ENCODE results near the gene TTC31. TPM values are rescaled to one million over a fixed set of nuclear protein-coding genes. Genes with fewer than 3 reads are reported as not detected.

TTC31 gene
- total RNA-seq, 1 experiment from 2014 or later = 38.7 TPM

- ChIA-PET CTCF (no interaction called here), POLR2A (interaction anchor here (0.6 kb wide), 1 partner anchor 343 kb away, joined by 11 read pairs; no protein-coding TSS in a partner anchor)
- Histone ChIP-seq H3K27ac (ENCODE audit: low read length) (no peak overlapping the region), H3K4me1 (ENCODE audit: control insufficient read depth, insufficient read depth, low read length) (no peaks in the 10 kb centered on the region), H3K9me3 (ENCODE audit: control insufficient read depth, insufficient read depth, low read depth, low read length) (no peaks in the 10 kb centered on the region), H3K27me3 (ENCODE audit: control insufficient read depth, insufficient read depth, low read length) (no peaks in the 10 kb centered on the region), H3K4me3 (ENCODE audit: low read depth in 2 of 2, low read length in 2 of 2) (no peak overlapping the region), H3K36me3 (ENCODE audit: control insufficient read depth, insufficient read depth, low read length) (no peaks in the 10 kb centered on the region)
- ATAC-seq = no peak
- TF ChIP-seq REST (IDR thresholded peaks at IDR 0.05; ENCODE audit: insufficient read depth in 1 of 2, low read depth in 2 of 2, low read length in 1 of 2) = no peak
- TF ChIP-seq TCF7L2 (IDR thresholded peaks at IDR 0.05; ENCODE audit: low read depth, low read length) = no peak
- TF ChIP-seq POLR2AphosphoS5 (IDR thresholded peaks at IDR 0.05; ENCODE audit: low read depth, low read length) = no peak
- TF ChIP-seq, protein P1, sequence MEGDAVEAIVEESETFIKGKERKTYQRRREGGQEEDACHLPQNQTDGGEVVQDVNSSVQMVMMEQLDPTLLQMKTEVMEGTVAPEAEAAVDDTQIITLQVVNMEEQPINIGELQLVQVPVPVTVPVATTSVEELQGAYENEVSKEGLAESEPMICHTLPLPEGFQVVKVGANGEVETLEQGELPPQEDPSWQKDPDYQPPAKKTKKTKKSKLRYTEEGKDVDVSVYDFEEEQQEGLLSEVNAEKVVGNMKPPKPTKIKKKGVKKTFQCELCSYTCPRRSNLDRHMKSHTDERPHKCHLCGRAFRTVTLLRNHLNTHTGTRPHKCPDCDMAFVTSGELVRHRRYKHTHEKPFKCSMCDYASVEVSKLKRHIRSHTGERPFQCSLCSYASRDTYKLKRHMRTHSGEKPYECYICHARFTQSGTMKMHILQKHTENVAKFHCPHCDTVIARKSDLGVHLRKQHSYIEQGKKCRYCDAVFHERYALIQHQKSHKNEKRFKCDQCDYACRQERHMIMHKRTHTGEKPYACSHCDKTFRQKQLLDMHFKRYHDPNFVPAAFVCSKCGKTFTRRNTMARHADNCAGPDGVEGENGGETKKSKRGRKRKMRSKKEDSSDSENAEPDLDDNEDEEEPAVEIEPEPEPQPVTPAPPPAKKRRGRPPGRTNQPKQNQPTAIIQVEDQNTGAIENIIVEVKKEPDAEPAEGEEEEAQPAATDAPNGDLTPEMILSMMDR (IDR thresholded peaks at IDR 0.05) = no peak
- no peak for TF ChIP-seq SIN3A (IDR thresholded peaks at IDR 0.05; ENCODE audit: borderline replicate concordance, insufficient read depth, low read depth, low read length)
- in situ Hi-C loops (cut with HindIII; ENCODE audit: low pct_unique_long_range_greater_than_20kb, low sequenced_read_pairs) (no loop called here), intact Hi-C loops (cut with micrococcal nuclease; ENCODE audit: unreplicated experiment) (no loop called here)
- DNase-seq (ENCODE audit: low read depth, low spot score) = no peak
- no TSS peak for BruUV-seq (replicated peaks)
Observed at GRCh38 chr2:74522516-74522915, 39.6 kb downstream of the TTC31 start.

GRCh38 chr2:74524005-74524404, 41.1 kb downstream of the TTC31 start:
- TF ChIP-seq REST (IDR thresholded peaks at IDR 0.05; ENCODE audit: insufficient read depth in 1 of 2, low read depth in 2 of 2, low read length in 1 of 2) = no peak
- TF ChIP-seq, protein P1 (IDR thresholded peaks at IDR 0.05) = no peak
- no peak for TF ChIP-seq TCF7L2 (IDR thresholded peaks at IDR 0.05; ENCODE audit: low read depth, low read length)
- TF ChIP-seq POLR2AphosphoS5 (IDR thresholded peaks at IDR 0.05; ENCODE audit: low read depth, low read length) = no peak
- no peak for TF ChIP-seq SIN3A (IDR thresholded peaks at IDR 0.05; ENCODE audit: borderline replicate concordance, insufficient read depth, low read depth, low read length)
- no peaks in the 10 kb centered on the region for H3K9me3 ChIP-seq (ENCODE audit: control insufficient read depth, insufficient read depth, low read depth, low read length)
- intact Hi-C loops (cut with micrococcal nuclease; ENCODE audit: unreplicated experiment) = no loop called here
- in situ Hi-C loops (cut with HindIII; ENCODE audit: low pct_unique_long_range_greater_than_20kb, low sequenced_read_pairs) = no loop called here
- ATAC-seq (no peak), DNase-seq (ENCODE audit: low read depth, low spot score) (no peak)
- H3K4me3 ChIP-seq (ENCODE audit: low read depth in 2 of 2, low read length in 2 of 2) = no peak overlapping the region
- H3K4me1 ChIP-seq (ENCODE audit: control insufficient read depth, insufficient read depth, low read length) = peaks cover 6% of the 10 kb centered on the region
- H3K36me3 ChIP-seq (ENCODE audit: control insufficient read depth, insufficient read depth, low read length) = no peaks in the 10 kb centered on the region; the same call in none of the 2 replicates
- POLR2A ChIA-PET = no interaction called here
- CTCF ChIA-PET = no interaction called here
- H3K27ac ChIP-seq (ENCODE audit: low read length) = no peak overlapping the region
- no peaks in the 10 kb centered on the region for H3K27me3 ChIP-seq (ENCODE audit: control insufficient read depth, insufficient read depth, low read length)
- BruUV-seq (replicated peaks) = no TSS peak

All from Panc1 (cell line).